GDM1 (cell line): ENCODE results near the gene JMY.

ENCODE experiments used
- DNase-seq: peaks from one replicate; lab custom pipeline; 2025; lab: John Stamatoyannopoulos, UW

Gene JMY

GRCh38 chr5:79287907-79288306 lies 52.0 kb downstream of the JMY start:
- DNase-seq, result no peak

DNA sequence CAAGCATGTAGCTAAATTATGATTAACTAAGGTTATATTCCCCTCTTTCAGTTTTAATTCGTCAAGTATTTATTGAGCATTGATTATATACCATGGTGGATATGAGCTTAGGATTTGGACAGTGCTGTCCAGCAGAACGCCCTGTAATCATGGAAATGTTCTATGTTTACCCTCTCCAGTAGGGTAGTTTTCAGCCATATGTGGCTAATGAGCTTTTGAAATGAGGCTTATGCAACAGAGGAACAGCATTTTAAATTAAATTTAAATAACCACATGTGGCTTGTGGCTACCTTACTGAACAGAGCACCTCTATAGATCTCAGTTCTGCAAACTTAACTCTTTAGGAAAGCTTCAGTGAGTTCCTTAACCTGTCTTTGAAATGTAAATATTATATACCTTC lies 59.1 kb downstream of the JMY start:
- no peak for DNase-seq

DNA sequence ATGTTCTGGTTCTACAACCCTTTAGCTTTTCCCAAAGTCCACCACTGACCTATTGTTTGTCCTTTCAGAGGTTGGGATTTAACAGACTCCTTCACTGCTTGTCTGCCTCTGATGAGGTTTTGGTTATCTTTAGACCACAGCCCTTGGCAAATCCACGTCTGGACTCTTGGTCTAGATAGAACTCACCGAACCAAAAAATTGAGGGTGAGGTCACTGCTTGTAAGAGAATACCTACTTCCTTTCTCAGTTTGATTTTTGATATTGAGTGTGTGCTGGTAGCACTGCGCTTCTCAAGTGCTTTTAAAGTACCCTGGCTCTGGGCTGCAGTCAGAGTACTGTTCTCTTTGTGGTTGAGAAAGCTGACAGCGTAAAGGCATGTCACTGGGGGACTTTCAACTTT lies 61.7 kb downstream of the JMY start:
- no peak for DNase-seq

GRCh38 chr5:79301046-79301712 lies 65.2 kb downstream of the JMY start:
- no peak for DNase-seq

DNA sequence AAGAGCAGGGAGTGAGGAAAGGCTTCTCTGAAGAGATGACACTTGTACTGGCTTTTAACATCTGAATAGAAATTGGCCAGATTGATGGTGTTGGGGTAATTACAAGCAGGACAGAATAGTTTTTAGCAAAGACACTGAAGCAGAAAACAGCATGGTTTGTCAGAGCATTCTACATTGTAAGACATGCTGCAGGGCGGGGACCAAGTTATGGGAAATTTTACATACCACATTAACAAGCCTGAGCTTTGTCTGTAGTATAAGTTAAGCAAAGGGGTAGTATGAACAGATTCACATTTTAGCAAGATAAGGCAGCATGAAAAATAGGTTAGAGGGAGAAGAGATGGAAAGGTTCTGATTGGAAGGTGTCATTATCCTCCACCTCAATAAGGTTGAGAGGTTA lies 66.5 kb downstream of the JMY start:
- DNase-seq, result no peak

DNA sequence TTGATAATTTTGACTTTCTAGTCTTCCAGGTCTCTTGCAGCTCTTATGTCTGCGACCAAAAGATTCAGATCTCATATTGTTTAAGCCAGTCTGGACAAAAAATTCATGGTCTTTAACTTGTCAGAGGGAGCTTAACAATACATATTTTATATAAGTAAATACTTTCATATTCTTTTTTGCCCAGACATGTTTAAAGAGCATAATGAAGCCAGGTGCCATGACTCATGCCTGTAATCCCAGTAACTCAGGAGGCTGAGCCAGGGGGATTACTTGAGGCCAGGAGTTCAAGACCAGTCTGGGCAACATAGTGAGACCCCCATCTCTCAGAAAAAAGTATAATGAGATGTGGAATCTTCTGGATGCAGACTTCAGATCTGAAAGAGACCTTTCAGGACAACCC lies 69.8 kb downstream of the JMY start:
- no peak for DNase-seq

GRCh38 chr5:79318935-79319614 lies 83.1 kb downstream of the JMY start:
- no peak for DNase-seq

- DNase-seq, result no peak
Measured at GRCh38 chr5:79329453-79329852, 93.5 kb downstream of the JMY start.

DNA sequence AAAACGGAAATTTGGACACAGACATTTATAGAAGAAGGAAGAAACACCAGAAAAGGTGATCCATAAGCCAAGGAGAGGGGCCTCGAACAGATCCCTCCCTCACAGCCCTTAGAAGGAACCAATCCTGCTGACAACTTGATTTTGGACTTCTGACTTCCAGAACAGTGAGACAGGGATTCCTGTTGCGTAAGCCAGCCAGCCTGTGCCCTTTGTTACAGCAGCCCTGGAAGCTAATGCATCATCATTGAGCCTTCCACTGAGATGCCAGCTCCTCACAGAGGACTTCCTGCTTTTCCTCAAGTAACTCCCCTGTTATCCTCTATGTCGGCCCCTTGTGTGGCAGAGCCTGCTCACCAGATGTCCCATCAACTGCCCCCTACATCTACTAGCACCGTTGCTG lies 94.1 kb downstream of the JMY start:
- DNase-seq, result no peak

DNA sequence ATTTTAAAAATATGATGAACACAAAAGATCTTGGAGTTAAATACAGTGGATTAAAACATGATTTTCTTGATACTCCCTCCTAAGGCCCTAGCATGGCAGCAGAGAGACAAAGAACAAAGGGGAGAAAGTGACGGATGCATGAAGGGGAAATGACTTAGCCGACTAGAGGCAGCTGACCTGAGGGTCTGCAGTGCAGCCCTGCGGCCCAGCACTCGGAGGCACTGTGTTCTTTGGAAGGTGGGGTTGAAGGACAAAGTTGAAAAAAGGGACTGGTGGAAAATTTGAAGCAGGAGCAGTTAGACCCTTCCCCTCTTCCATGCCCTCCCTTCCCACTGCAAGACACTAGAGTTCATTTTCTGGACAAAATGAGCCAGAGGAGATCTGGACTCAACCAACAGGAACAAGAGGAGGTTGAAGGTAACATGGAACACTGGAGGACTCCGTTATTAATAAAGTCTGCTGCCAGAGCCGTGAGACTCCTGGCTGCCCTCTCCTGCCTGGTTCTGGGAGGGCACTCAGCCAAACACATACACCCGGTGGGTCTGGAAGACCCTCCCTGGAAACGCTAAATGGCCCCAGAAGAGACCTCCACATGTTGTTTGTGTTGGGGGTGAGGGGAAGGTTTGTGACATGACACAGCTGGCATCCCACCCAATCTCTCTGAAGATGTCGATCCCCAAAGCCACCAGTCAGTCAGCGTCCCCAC lies 98.1 kb downstream of the JMY start:
- DNase-seq, result no peak

GRCh38 chr5:79346420-79346824 lies 110.5 kb downstream of the JMY start:
- no peak for DNase-seq

DNA sequence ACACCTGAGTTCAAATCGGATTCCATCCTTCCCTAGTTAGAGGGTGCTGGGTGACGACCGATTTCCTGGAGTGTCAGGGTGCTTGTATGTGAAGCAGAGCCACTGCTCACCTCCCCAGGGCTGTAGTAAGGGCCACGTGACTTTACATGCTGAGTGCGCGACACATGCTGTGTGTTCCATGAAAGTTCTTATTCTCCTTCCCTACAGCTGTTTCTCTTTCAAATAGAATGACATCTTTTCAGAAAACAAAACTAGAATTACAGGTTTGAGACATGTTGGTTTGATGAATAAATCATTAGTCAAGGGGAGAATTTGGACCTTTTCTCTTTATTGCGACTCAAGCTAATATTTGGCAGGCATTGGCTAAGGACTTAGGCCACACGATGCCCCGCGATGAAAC lies 113.1 kb downstream of the JMY start:
- DNase-seq, result no peak

GRCh38 chr5:79349881-79350280 lies 114.0 kb downstream of the JMY start:
- no peak for DNase-seq

- no peak for DNase-seq
Measured at GRCh38 chr5:79357398-79357797, 121.5 kb downstream of the JMY start.
